HepG2 (cell line): Measurements from ENCODE around the gene SHQ1. TPM values are rescaled to one million over a fixed set of nuclear protein-coding genes. Genes with fewer than 3 reads are reported as not detected.

Experiments
- ATAC-seq: fragments of 200-7000 bp; cut with Tn5 transposase; 3 replicates; pipeline ENCODE4 v1.9.1; 2020; ENCODE audit warnings: mild to moderate bottlenecking, moderate library complexity
- BruUV-seq: library from RNA; stranded (reverse); fragments of 400-500 nt; replicated peaks from 2 replicates; lab custom pipeline; 2021; lab: Mats Ljungman, UMichigan
- CTCF ChIA-PET: fragments of 300-600 bp; formaldehyde crosslinking; extraction: SDS; loops from one replicate; lab custom pipeline; 2021; ENCODE audit warnings: low total read pairs, inconsistent platforms, low intra/inter-chr PET ratio; lab: Yijun Ruan, JAX
- POLR2A ChIA-PET: fragments of 350-600 bp; sonication (Branson Sonifier 250); formaldehyde crosslinking; loops from one replicate; lab custom pipeline; 2020; ENCODE audit warnings: antibody characterized with exemption, inconsistent platforms; lab: Yijun Ruan, JAX
- DNase-seq: peaks from one replicate; pipeline ENCODE4 v3.0.0-alpha.2; 2015; ENCODE audit warnings: low spot score
- FAIRE-seq: peaks from 3 replicates; lab custom pipeline; 2011; peaks lifted over from hg19 to GRCh38; lab: Jason Lieb, UNC
- H2AFZ ChIP-seq: one replicate; pipeline ENCODE4 v1.6.1; 2011; ENCODE audit warnings: low read length, inconsistent platforms
- H3K27ac ChIP-seq: fragments of 300-600 bp; 3 replicates; pipeline ENCODE4 v1.8.0; 2011; ENCODE audit warnings: mixed run types, mild to moderate bottlenecking, mixed read lengths, low read length, inconsistent platforms; ENCODE audit not compliant: insufficient read depth; ENCODE audit errors: extremely low read length
- H3K27me3 ChIP-seq, 2 experiments: fragments of 200-600 bp in 1 of 2; 2 replicates in 1 of 2; 3 replicates in 1 of 2; pipeline versions ENCODE4 v1.6.0 to v1.8.0; 2011; ENCODE audit warnings: low read length in 2 of 2, mild to moderate bottlenecking in 2 of 2, moderate library complexity in 2 of 2, inconsistent platforms in 1 of 2; ENCODE audit not compliant: insufficient read depth in 2 of 2, control insufficient read depth in 1 of 2
- H3K36me3 ChIP-seq, 2 experiments: fragments of 200-600 bp in 1 of 2; replicated peaks in 1 of 2; 2 replicates in 1 of 2; 3 replicates in 1 of 2; pipeline versions ENCODE4 v1.5.1 to v1.8.0; 2011; ENCODE audit warnings: low read length in 2 of 2, inconsistent platforms in 1 of 2; ENCODE audit not compliant: insufficient read depth in 2 of 2, control insufficient read depth in 1 of 2
- H3K4me1 ChIP-seq: 2 replicates; pipeline ENCODE4 v1.5.1; 2012; ENCODE audit warnings: low read length, inconsistent platforms; ENCODE audit not compliant: insufficient read depth
- H3K4me2 ChIP-seq: 2 replicates; pipeline ENCODE4 v1.6.0; 2011; ENCODE audit warnings: low read depth, low read length, inconsistent platforms
- H3K4me3 ChIP-seq, 3 experiments: fragments of 200-600 bp in 1 of 3; sonication (generic), shearing (Covaris generic) in 1 of 3; replicated peaks in 1 of 3; 2 replicates each; pipeline ENCODE4 v1.5.1; 2011 to 2016; ENCODE audit warnings: low read length in 3 of 3, inconsistent platforms in 2 of 3, low read depth in 2 of 3, mild to moderate bottlenecking in 2 of 3, control low read depth in 1 of 3, mixed read lengths in 1 of 3; ENCODE audit not compliant: insufficient read depth in 1 of 3
- H3K79me2 ChIP-seq: one replicate; pipeline ENCODE4 v1.6.1; 2011; ENCODE audit warnings: low read length, inconsistent platforms; ENCODE audit not compliant: insufficient read depth
- H3K9ac ChIP-seq: 2 replicates; pipeline ENCODE4 v1.6.0; 2011; ENCODE audit warnings: mild to moderate bottlenecking, low read depth, low read length, inconsistent platforms; ENCODE audit not compliant: insufficient read depth
- H3K9me3 ChIP-seq: 2 replicates; pipeline ENCODE4 v1.5.1; 2012; ENCODE audit warnings: mild to moderate bottlenecking, low read length
- H4K20me1 ChIP-seq: 2 replicates; pipeline ENCODE4 v1.6.0; 2011; ENCODE audit warnings: inconsistent platforms, mild to moderate bottlenecking, low read length, moderate library complexity; ENCODE audit not compliant: insufficient read depth
- FLYWCH1 ChIP-seq: sonication (generic); formaldehyde crosslinking; IDR thresholded peaks from 2 replicates; pipeline ENCODE4 v1.8.1; 2023; ENCODE audit warnings: mild to moderate bottlenecking, missing genetic modification reagents
- MTA3 ChIP-seq: sonication (generic); formaldehyde crosslinking; IDR thresholded peaks from 2 replicates; pipeline ENCODE4 v1.4.0; 2020; ENCODE audit warnings: missing genetic modification reagents
- NBN ChIP-seq: fragments of 450-650 bp; conservative IDR thresholded peaks from 2 replicates; pipeline ENCODE4 v1.6.1; 2017
- NFYB ChIP-seq: sonication (generic); formaldehyde crosslinking; IDR thresholded peaks from 2 replicates; pipeline ENCODE4 v1.4.0; 2020; ENCODE audit warnings: missing genetic modification reagents
- PRPF4 ChIP-seq: fragments of 200-400 bp; formaldehyde crosslinking; IDR thresholded peaks from 2 replicates; pipeline ENCODE4 v1.6.1; 2016; ENCODE audit warnings: low read length, low read depth; ENCODE audit not compliant: poor library complexity, severe bottlenecking
- TGIF2 ChIP-seq: IDR thresholded peaks from 2 replicates; pipeline ENCODE4 v1.6.1; 2016; ENCODE audit warnings: control low read depth, missing compliant biosample characterization
- TRIM22 ChIP-seq: fragments of 450-650 bp; IDR thresholded peaks from 2 replicates; pipeline ENCODE4 v1.6.1; 2017
- YEATS4 ChIP-seq: sonication (generic); formaldehyde crosslinking; IDR thresholded peaks from 2 replicates; pipeline ENCODE4 v1.4.0; 2020; ENCODE audit warnings: missing genetic modification reagents, borderline replicate concordance
- ZFP36L1 ChIP-seq: sonication (generic); formaldehyde crosslinking; IDR thresholded peaks from 2 replicates; pipeline ENCODE4 v1.8.0; 2022; ENCODE audit warnings: mild to moderate bottlenecking, missing genetic modification reagents, moderate library complexity
- ZNF354B ChIP-seq: sonication (generic); formaldehyde crosslinking; IDR thresholded peaks from 2 replicates; pipeline ENCODE4 v1.8.0; 2022; ENCODE audit warnings: mild to moderate bottlenecking, missing genetic modification reagents
- ZSCAN29 ChIP-seq: sonication (generic); formaldehyde crosslinking; conservative IDR thresholded peaks from 2 replicates; pipeline ENCODE4 v1.4.0; 2020; ENCODE audit warnings: mild to moderate bottlenecking, missing genetic modification reagents
- WGBS: methylation state at CpG from one replicate; pipeline ENCODE4 v1.1.6; 2017; ENCODE audit warnings: low lambda C conversion rate; 5-methylcytosine and 5-hydroxymethylcytosine counted together
- in situ Hi-C: cut with HindIII; loops from 2 replicates; pipeline ENCODE4 v1.10.0; 2017; ENCODE audit warnings: low pct_unique_long_range_greater_than_20kb; ENCODE audit not compliant: extremely low pct_ligation_motif_present
- intact Hi-C: fragments of 100-400 bp; cut with micrococcal nuclease; formaldehyde crosslinking; loops from one replicate; pipeline ENCODE4 v1.10.0; 2022; ENCODE audit not compliant: unreplicated experiment
- polyA plus RNA-seq, 8 experiments: library from polyadenylated mRNA; depleted of rRNA in 3 of 8; stranded (reverse) in 7 of 8; unstranded in 1 of 8; fragments of >200 nt; fragmentation: Illumina TruSeq in 4 of 8; extraction: Trizol in 4 of 8; gene quantifications; 2 replicates each; pipeline versions ENCODE4 v1.2.1 to v1.2.3, GENCODE V29; 2011 to 2016; ENCODE audit warnings: low read depth in 4 of 8, missing spikeins in 1 of 8, mixed read lengths in 1 of 8; ENCODE audit not compliant: insufficient read depth in 1 of 8
- total RNA-seq, 5 experiments: library from RNA; depleted of rRNA; stranded (reverse); fragments of >200 nt; fragmentation: Illumina TruSeq; extraction: Trizol; gene quantifications; 2 replicates each; pipeline ENCODE4 v1.2.3, GENCODE V29; 2016; ENCODE audit warnings: low read depth in 1 of 5

Gene SHQ1
- total and polyA plus RNA-seq, 2 of the 13 experiments (the other 11 are each of a cell fraction or from before 2014, with no cell fraction given), result 5.5 to 20.3 TPM

GRCh38 chr3:72862314-72863090 lies 14.3 kb upstream of the SHQ1 start:
- no peaks in the 10 kb centered on the region; a peak in 1 of 5 replicates for H3K27me3 ChIP-seq
- ATAC-seq (no peak), FAIRE-seq (no peak), DNase-seq (no peak)
- H3K79me2 ChIP-seq, result no peaks in the 10 kb centered on the region
- no TSS peak for BruUV-seq
- H3K9me3 ChIP-seq, result no peaks in the 10 kb centered on the region
- POLR2A ChIA-PET, result no interaction called here
- no peak overlapping the region for H3K4me2 ChIP-seq
- intact Hi-C loops, result no loop called here
- TF ChIP-seq PRPF4 (no peak), NBN (no peak), TGIF2 (CRISPR knock-in tag) (no peak), ZNF354B (no peak), TRIM22 (no peak), FLYWCH1 (CRISPR knock-in tag) (no peak), MTA3 (CRISPR knock-in tag) (no peak), ZFP36L1 (CRISPR knock-in tag) (no peak), NFYB (CRISPR knock-in tag) (no peak), ZSCAN29 (no peak), YEATS4 (CRISPR knock-in tag) (no peak)
- H3K4me3 ChIP-seq, result no peak overlapping the region
- no peaks in the 10 kb centered on the region for H3K36me3 ChIP-seq
- no peaks in the 10 kb centered on the region for H3K4me1 ChIP-seq
- CTCF ChIA-PET, result no interaction called here
- 16% methylated on average over 7 of the region's 7 CpGs for WGBS
- H3K27ac ChIP-seq, result no peak overlapping the region
- no peaks in the 10 kb centered on the region for H4K20me1 ChIP-seq
- H3K9ac ChIP-seq, result no peak overlapping the region
- in situ Hi-C loops, result no loop called here
- no peak overlapping the region for H2AFZ ChIP-seq
